Testis (tissue), 2 donors: Measurements from ENCODE around the gene TBK1.

ENCODE experiments used
- CTCF ChIP-seq, 3 experiments: fragments of 450-650 bp in 2 of 3; fragments of 200-600 bp in 1 of 3; sonication (generic) in 1 of 3; IDR thresholded peaks; one replicate each; pipeline ENCODE4 v1.5.1; 2016 to 2019; ENCODE audit warnings: antibody characterized with exemption in 3 of 3, mild to moderate bottlenecking in 2 of 3, moderate library complexity in 1 of 3
- POLR2A ChIP-seq: fragments of 450-650 bp; IDR thresholded peaks from one replicate; pipeline ENCODE4 v1.6.1; 2017; ENCODE audit warnings: antibody characterized with exemption, mild to moderate bottlenecking, moderate library complexity

GRCh38 chr12:64407342-64408223, 44.3 kb upstream of the TBK1 start:
- TF ChIP-seq CTCF (IDR thresholded peaks at IDR 0.05) (no peak), POLR2A (no peak)
